Upper lobe of right lung (tissue), 1 donor: Measurements from ENCODE around the gene PCDHA4. TPM values are rescaled to one million over a fixed set of nuclear protein-coding genes. Genes with fewer than 3 reads are reported as not detected.
"Not testable (repeated sequence)": the region's sequence is repeated elsewhere in the genome, so short reads cannot be mapped to it uniquely, and the experiment has no call there.

ENCODE experiments used
- ATAC-seq: fragments of 200-7000 bp; cut with Tn5 transposase; one replicate; pipeline ENCODE4 v1.9.1; 2020; ENCODE audit warnings: mild to moderate bottlenecking, moderate library complexity
- DNase-seq: peaks from one replicate; pipeline ENCODE4 v3.0.0-alpha.2; 2020
- H3K27ac ChIP-seq: fragments of 200-600 bp; one replicate; pipeline ENCODE4 v1.8.0; 2022
- H3K27me3 ChIP-seq: fragments of 200-600 bp; one replicate; pipeline ENCODE4 v1.8.0; 2022; ENCODE audit warnings: mild to moderate bottlenecking
- H3K36me3 ChIP-seq: fragments of 200-600 bp; one replicate; pipeline ENCODE4 v1.8.0; 2022
- H3K4me1 ChIP-seq: fragments of 200-600 bp; one replicate; pipeline ENCODE4 v1.8.0; 2022
- H3K4me3 ChIP-seq: fragments of 200-600 bp; one replicate; pipeline ENCODE4 v1.8.0; 2022; ENCODE audit warnings: mild to moderate bottlenecking
- H3K9me3 ChIP-seq: fragments of 200-600 bp; one replicate; pipeline ENCODE4 v1.8.0; 2022
- intact Hi-C: fragments of 100-400 bp; cut with DNase I; formaldehyde crosslinking; loops from one replicate; pipeline ENCODE4 v1.11.0; 2022
- total RNA-seq: library from RNA; stranded (reverse); fragmentation: NEBNext Ultra II Directional; extraction: Animal tissue kit (Norgen Biotek cat#: 25700); gene quantifications from one replicate; pipeline ENCODE4 v1.2.1, GENCODE V29; 2021
- TF ChIP-seq, protein P1 (sequence below): fragments of 200-600 bp; IDR thresholded peaks from one replicate; pipeline ENCODE4 v1.8.0; 2022; ENCODE audit warnings: antibody characterized with exemption
- donor health status: DM: no; HTN: yes; CAD: no; lungs with severe emphysema.

PCDHA4 gene
- total RNA-seq, 1 donor from 2014 or later: 1.1 TPM

DNA sequence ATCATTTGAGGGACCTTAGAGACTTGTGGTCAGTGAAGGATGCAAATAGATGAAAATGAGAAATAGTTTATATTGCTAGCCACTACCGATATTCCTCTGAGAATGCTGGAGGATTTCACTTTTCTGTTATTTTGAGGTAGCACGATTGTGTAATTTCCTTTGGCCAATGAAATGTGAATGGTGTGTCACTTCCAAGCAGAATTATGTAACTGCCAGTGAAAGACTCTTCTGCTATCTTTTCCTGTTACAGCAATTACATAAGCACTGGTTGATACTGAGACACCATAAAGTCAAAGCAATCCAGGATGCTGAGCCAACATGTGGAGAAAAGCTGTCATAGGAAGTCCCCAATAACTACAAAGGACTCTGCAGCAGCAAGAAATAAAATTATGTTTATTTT, 15.8 kb upstream of the PCDHA4 start:
- TF ChIP-seq, protein P1, sequence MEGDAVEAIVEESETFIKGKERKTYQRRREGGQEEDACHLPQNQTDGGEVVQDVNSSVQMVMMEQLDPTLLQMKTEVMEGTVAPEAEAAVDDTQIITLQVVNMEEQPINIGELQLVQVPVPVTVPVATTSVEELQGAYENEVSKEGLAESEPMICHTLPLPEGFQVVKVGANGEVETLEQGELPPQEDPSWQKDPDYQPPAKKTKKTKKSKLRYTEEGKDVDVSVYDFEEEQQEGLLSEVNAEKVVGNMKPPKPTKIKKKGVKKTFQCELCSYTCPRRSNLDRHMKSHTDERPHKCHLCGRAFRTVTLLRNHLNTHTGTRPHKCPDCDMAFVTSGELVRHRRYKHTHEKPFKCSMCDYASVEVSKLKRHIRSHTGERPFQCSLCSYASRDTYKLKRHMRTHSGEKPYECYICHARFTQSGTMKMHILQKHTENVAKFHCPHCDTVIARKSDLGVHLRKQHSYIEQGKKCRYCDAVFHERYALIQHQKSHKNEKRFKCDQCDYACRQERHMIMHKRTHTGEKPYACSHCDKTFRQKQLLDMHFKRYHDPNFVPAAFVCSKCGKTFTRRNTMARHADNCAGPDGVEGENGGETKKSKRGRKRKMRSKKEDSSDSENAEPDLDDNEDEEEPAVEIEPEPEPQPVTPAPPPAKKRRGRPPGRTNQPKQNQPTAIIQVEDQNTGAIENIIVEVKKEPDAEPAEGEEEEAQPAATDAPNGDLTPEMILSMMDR: no peak
- Histone ChIP-seq H3K9me3 (peaks cover 8% of the 10 kb centered on the region), H3K36me3 (no peaks in the 10 kb centered on the region), H3K4me1 (no peaks in the 10 kb centered on the region), H3K27ac (no peak overlapping the region), H3K4me3 (no peak overlapping the region), H3K27me3 (peaks cover 39% of the 10 kb centered on the region)
- intact Hi-C loops: no loop called here
- ATAC-seq (no peak), DNase-seq (no peak)

DNA sequence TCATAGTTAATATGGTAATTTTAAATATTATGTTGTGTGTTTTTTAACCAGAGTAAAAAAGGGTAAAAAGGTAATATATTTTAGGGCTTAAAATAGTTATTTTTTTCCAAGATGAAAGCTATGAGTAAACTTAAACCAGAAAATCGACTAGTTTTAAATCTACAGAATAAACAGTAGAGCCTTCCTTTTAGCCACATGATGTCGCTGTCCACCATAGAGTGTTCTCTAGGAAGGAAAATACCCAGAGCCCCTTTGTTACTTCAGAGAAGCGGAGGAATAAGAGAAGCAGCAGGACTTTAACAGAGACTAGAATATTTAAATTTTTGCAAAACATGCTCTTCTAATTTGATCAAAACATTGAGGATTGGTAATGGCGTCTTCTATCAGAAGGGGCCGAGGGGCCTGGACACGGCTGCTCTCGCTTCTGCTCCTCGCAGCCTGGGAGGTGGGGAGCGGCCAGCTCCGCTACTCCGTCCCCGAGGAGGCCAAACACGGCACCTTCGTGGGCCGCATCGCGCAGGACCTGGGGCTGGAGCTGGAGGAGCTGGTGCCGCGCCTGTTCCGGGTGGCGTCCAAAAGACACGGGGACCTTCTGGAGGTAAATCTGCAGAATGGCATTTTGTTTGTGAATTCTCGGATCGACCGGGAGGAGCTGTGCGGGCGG, 12.1 kb upstream of the PCDHA4 start, which contains the start of gene PCDHA2:
Gene PCDHA2 (plus strand): TSS at position 258 of the 664 bp plus-strand sequence.
- TF ChIP-seq, protein P1: peak; percentile 28
- Histone ChIP-seq H3K27ac (no peak within 1 kb of the TSS), H3K4me1 (no peaks in the 10 kb centered on the region), H3K9me3 (peaks cover 8% of the 10 kb centered on the region), H3K27me3 (peaks cover 17% of the 10 kb centered on the region), H3K4me3 (peak within 1 kb of the TSS; percentile 30), H3K36me3 (no peaks in the 10 kb centered on the region)
- no peak for ATAC-seq
- DNase-seq: no peak
- intact Hi-C loops: no loop called here

DNA sequence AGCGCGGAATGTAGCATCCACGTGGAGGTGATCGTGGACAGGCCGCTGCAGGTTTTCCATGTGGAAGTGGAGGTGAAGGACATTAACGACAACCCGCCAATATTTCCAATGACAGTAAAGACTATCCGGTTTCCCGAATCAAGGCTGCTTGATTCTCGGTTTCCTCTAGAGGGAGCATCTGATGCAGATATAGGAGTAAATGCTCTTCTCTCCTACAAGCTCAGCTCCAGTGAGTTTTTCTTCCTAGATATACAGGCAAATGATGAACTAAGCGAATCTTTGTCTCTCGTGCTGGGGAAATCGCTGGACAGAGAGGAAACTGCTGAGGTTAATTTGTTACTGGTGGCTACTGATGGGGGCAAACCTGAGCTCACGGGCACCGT, 11.6 kb upstream of the PCDHA4 start:
- DNase-seq (no peak), ATAC-seq (no peak)
- peaks cover 8% of the 10 kb centered on the region for H3K9me3 ChIP-seq
- no peaks in the 10 kb centered on the region for H3K4me1 ChIP-seq
- TF ChIP-seq, protein P1: peak; percentile 15
- H3K27me3 ChIP-seq: peaks cover 12% of the 10 kb centered on the region
- intact Hi-C loops: no loop called here
- no peaks in the 10 kb centered on the region for H3K36me3 ChIP-seq
- H3K27ac ChIP-seq: no peak overlapping the region
- H3K4me3 ChIP-seq: peak overlapping the region; percentile 30

DNA sequence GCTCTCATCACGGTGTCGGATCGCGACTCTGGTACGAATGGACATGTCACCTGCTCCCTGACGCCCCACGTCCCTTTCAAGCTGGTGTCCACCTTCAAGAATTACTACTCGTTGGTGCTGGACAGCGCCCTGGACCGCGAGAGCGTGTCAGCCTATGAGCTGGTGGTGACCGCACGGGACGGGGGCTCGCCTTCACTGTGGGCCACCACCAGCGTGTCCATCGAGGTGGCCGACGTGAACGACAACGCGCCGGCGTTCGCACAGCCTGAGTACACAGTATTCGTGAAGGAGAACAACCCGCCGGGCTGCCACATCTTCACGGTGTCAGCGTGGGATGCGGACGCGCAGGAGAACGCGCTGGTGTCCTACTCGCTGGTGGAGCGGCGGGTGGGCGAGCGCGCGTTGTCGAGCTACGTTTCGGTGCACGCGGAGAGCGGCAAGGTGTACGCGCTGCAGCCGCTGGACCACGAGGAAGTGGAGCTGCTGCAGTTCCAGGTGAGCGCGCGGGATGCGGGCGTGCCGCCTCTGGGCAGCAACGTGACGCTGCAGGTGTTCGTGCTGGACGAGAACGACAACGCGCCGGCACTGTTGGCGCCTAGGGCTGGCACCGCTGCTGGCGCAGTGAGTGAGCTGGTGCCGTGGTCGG, 10.7 kb upstream of the PCDHA4 start:
- H3K4me1 ChIP-seq, H3K4me3 ChIP-seq, DNase-seq, H3K9me3 ChIP-seq, H3K36me3 ChIP-seq, ATAC-seq, H3K27ac ChIP-seq, intact Hi-C loops: not testable (repeated sequence)
- H3K27me3 ChIP-seq: peaks cover 12% of the 10 kb centered on the region

DNA sequence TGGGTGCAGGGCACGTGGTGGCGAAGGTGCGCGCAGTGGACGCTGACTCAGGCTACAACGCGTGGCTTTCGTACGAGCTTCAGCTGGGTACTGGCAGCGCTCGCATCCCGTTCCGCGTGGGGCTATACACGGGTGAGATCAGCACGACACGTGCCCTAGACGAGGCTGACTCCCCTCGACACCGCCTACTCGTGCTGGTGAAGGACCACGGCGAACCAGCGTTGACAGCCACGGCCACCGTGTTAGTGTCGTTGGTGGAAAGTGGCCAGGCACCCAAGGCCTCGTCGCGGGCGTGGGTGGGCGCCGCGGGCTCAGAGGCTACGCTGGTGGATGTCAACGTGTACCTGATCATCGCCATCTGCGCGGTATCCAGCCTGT, 10.2 kb upstream of the PCDHA4 start:
- intact Hi-C loops: no loop called here
- H3K27me3 ChIP-seq: peaks cover 15% of the 10 kb centered on the region
- H3K4me3 ChIP-seq: no peak overlapping the region
- TF ChIP-seq, protein P1: no peak
- no peaks in the 10 kb centered on the region for H3K4me1 ChIP-seq
- H3K9me3 ChIP-seq: peaks cover 8% of the 10 kb centered on the region
- no peak for ATAC-seq
- no peak overlapping the region for H3K27ac ChIP-seq
- H3K36me3 ChIP-seq: no peaks in the 10 kb centered on the region
- no peak for DNase-seq

DNA sequence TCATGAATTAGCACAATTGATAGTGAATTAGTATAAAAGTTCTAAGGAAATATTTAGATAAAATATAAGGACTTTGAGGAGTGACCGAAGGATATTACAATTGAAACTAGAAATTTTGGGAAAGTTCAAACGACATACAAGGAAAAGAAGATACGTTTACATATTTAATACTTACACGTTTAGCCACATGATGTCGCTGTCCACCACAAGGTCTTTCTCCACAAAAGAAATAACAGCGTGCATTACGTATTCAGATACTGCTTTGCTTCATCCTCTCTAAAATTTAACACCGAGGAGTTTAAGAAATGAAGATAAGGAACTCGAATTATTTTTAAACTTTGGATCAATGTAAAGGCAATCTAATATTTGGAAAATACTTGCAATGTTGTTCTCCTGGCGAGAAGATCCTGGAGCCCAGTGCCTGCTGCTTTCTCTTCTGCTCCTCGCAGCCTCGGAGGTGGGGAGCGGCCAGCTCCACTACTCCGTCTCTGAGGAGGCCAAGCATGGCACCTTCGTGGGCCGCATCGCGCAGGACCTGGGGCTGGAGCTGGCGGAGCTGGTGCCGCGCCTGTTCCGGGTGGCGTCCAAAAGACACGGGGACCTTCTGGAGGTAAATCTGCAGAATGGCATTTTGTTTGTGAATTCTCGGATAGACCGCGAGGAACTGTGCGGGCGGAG, 5.9 kb upstream of the PCDHA4 start, which contains the start of gene PCDHA3:
Gene PCDHA3 (plus strand): TSS at position 242 of the 678 bp plus-strand sequence.
- no peaks in the 10 kb centered on the region for H3K9me3 ChIP-seq
- intact Hi-C loops: no loop called here
- ATAC-seq: no peak

More for the DNA sequence above, 5.9 kb upstream of the PCDHA4 start, which contains the start of gene PCDHA3:
- no peaks in the 10 kb centered on the region for H3K36me3 ChIP-seq
- DNase-seq: no peak
- peaks cover 10% of the 10 kb centered on the region for H3K27me3 ChIP-seq
- no peaks in the 10 kb centered on the region for H3K4me1 ChIP-seq
- H3K4me3 ChIP-seq: peak within 1 kb of the TSS; percentile 43
- TF ChIP-seq, protein P1: peak; percentile 42
- no peak within 1 kb of the TSS for H3K27ac ChIP-seq
